Panc1 (cell line): ENCODE data around the gene CDK11B. TPM values are rescaled to one million over a fixed set of nuclear protein-coding genes. Genes with fewer than 3 reads are reported as not detected.

Source experiments
- ATAC-seq: fragments of 200-7000 bp; cut with Tn5 transposase; 2 replicates; pipeline ENCODE4 v1.9.1; 2020; ENCODE audit warnings: mild to moderate bottlenecking, moderate library complexity
- BruUV-seq: library from RNA; stranded (reverse); fragments of 400-500 nt; replicated peaks from 2 replicates; lab custom pipeline; 2021; lab: Mats Ljungman, UMichigan
- CTCF ChIA-PET: fragments of 300-600 bp; sonication (Branson Sonifier 250); formaldehyde crosslinking; loops from one replicate; lab custom pipeline; 2022; ENCODE audit warnings: antibody characterized with exemption; lab: Charles Lee
- POLR2A ChIA-PET: fragments of 300-600 bp; sonication (Branson Sonifier 250); formaldehyde crosslinking; loops from one replicate; lab custom pipeline; 2022; ENCODE audit warnings: antibody characterized with exemption; lab: Charles Lee
- DNase-seq: peaks from one replicate; pipeline ENCODE4 v3.0.0-alpha.2; 2010; ENCODE audit warnings: low read depth, low spot score
- H3K27ac ChIP-seq: 2 replicates; pipeline ENCODE4 v1.5.1; 2011; ENCODE audit warnings: mild to moderate bottlenecking, low read length, inconsistent platforms
- H3K27me3 ChIP-seq: fragments of 200-500 bp; sonication (Bioruptor generic); 2 replicates; pipeline ENCODE4 v1.6.0; 2014; ENCODE audit warnings: low read length, inconsistent platforms; ENCODE audit not compliant: control insufficient read depth, insufficient read depth
- H3K36me3 ChIP-seq: fragments of 200-500 bp; sonication (Bioruptor generic); 2 replicates; pipeline ENCODE4 v1.5.1; 2014; ENCODE audit warnings: inconsistent platforms, mild to moderate bottlenecking, low read length, moderate library complexity; ENCODE audit not compliant: control insufficient read depth, insufficient read depth
- H3K4me1 ChIP-seq: 2 replicates; pipeline ENCODE4 v1.5.1; 2011; ENCODE audit warnings: inconsistent platforms, mild to moderate bottlenecking, low read length, moderate library complexity; ENCODE audit not compliant: control insufficient read depth, insufficient read depth
- H3K4me3 ChIP-seq, 2 experiments: 2 replicates each; pipeline ENCODE4 v1.5.1; 2011 to 2012; ENCODE audit warnings: low read depth in 2 of 2, low read length in 2 of 2, mild to moderate bottlenecking in 2 of 2, inconsistent platforms in 1 of 2, moderate library complexity in 1 of 2
- H3K9me3 ChIP-seq: fragments of 200-500 bp; sonication (Bioruptor generic); 2 replicates; pipeline ENCODE4 v1.5.1; 2014; ENCODE audit warnings: low read depth, mild to moderate bottlenecking, inconsistent platforms, low read length, moderate library complexity; ENCODE audit not compliant: control insufficient read depth, insufficient read depth
- POLR2AphosphoS5 ChIP-seq: IDR thresholded peaks from 2 replicates; pipeline ENCODE4 v1.6.1; 2012; ENCODE audit warnings: mild to moderate bottlenecking, low read depth, low read length, moderate library complexity
- SIN3A ChIP-seq: IDR thresholded peaks from 2 replicates; pipeline ENCODE4 v1.6.1; 2012; ENCODE audit warnings: low read depth, mild to moderate bottlenecking, low read length, moderate library complexity, borderline replicate concordance; ENCODE audit not compliant: insufficient read depth
- TCF7L2 ChIP-seq: IDR thresholded peaks from 2 replicates; pipeline ENCODE4 v1.6.1; 2011; ENCODE audit warnings: mild to moderate bottlenecking, low read depth, low read length, inconsistent platforms
- in situ Hi-C: cut with HindIII; loops from 2 replicates; pipeline ENCODE4 v1.10.0; 2016; ENCODE audit warnings: low sequenced_read_pairs, low pct_unique_long_range_greater_than_20kb
- intact Hi-C: fragments of 100-400 bp; cut with micrococcal nuclease; formaldehyde crosslinking; loops from one replicate; pipeline ENCODE4 v1.10.0; 2022; ENCODE audit not compliant: unreplicated experiment
- total RNA-seq: library from RNA; stranded (reverse); gene quantifications from one replicate; pipeline ENCODE4 v1.2.1, GENCODE V29; 2021; ENCODE audit not compliant: unreplicated experiment
- TF ChIP-seq, protein P1 (sequence below): fragments of 450-650 bp; IDR thresholded peaks from 2 replicates; pipeline ENCODE4 v1.5.1; 2017; ENCODE audit warnings: mild to moderate bottlenecking
- TF ChIP-seq, protein P2 (sequence below), 2 experiments: IDR thresholded peaks; 2 replicates each; pipeline ENCODE4 v1.6.1; 2011 to 2012; ENCODE audit warnings: low read depth in 2 of 2, control low read depth in 1 of 2, low read length in 1 of 2, mild to moderate bottlenecking in 1 of 2, moderate library complexity in 1 of 2; ENCODE audit not compliant: insufficient read depth in 1 of 2

Gene CDK11B
- total RNA-seq, 1 experiment from 2014 or later, result 36.5 TPM

DNA sequence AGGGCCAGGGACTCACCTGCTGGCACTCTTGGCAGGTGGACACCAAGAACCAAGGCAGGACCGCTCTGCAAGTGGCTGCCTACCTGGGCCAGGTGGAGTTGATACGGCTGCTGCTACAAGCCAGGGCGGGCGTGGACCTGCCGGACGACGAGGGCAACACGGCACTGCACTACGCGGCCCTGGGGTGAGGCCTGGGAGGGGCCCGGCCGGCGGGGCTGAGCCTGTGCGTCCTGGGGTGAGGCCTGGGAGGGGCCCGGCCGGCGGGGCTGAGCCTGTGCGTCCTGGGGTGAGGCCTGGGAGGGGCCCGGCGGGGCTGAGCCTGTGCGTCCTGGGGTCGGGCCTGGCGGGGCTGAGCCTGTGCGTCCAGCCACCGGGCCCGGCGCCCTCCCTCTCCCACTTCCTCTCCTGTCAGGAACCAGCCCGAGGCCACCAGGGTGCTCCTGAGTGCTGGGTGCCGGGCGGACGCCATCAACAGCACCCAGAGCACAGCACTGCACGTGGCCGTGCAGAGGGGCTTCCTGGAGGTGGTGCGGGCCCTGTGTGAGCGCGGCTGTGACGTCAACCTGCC lies 31.5 kb downstream of the CDK11B start:
- Histone ChIP-seq H3K4me1 (no peaks in the 10 kb centered on the region), H3K4me3 (no peak overlapping the region), H3K9me3 (no peaks in the 10 kb centered on the region), H3K27ac (no peak overlapping the region), H3K27me3 (no peaks in the 10 kb centered on the region), H3K36me3 (no peaks in the 10 kb centered on the region)
- POLR2A ChIA-PET, result no interaction called here
- DNase-seq (no peak), ATAC-seq (0 out of 2 replicates have a peak, but pooled peaks have one; percentile 15)
- TF ChIP-seq SIN3A (no peak), TCF7L2 (no peak), POLR2AphosphoS5 (no peak)
- TF ChIP-seq, protein P1, sequence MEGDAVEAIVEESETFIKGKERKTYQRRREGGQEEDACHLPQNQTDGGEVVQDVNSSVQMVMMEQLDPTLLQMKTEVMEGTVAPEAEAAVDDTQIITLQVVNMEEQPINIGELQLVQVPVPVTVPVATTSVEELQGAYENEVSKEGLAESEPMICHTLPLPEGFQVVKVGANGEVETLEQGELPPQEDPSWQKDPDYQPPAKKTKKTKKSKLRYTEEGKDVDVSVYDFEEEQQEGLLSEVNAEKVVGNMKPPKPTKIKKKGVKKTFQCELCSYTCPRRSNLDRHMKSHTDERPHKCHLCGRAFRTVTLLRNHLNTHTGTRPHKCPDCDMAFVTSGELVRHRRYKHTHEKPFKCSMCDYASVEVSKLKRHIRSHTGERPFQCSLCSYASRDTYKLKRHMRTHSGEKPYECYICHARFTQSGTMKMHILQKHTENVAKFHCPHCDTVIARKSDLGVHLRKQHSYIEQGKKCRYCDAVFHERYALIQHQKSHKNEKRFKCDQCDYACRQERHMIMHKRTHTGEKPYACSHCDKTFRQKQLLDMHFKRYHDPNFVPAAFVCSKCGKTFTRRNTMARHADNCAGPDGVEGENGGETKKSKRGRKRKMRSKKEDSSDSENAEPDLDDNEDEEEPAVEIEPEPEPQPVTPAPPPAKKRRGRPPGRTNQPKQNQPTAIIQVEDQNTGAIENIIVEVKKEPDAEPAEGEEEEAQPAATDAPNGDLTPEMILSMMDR, result no peak
- TF ChIP-seq, protein P2, sequence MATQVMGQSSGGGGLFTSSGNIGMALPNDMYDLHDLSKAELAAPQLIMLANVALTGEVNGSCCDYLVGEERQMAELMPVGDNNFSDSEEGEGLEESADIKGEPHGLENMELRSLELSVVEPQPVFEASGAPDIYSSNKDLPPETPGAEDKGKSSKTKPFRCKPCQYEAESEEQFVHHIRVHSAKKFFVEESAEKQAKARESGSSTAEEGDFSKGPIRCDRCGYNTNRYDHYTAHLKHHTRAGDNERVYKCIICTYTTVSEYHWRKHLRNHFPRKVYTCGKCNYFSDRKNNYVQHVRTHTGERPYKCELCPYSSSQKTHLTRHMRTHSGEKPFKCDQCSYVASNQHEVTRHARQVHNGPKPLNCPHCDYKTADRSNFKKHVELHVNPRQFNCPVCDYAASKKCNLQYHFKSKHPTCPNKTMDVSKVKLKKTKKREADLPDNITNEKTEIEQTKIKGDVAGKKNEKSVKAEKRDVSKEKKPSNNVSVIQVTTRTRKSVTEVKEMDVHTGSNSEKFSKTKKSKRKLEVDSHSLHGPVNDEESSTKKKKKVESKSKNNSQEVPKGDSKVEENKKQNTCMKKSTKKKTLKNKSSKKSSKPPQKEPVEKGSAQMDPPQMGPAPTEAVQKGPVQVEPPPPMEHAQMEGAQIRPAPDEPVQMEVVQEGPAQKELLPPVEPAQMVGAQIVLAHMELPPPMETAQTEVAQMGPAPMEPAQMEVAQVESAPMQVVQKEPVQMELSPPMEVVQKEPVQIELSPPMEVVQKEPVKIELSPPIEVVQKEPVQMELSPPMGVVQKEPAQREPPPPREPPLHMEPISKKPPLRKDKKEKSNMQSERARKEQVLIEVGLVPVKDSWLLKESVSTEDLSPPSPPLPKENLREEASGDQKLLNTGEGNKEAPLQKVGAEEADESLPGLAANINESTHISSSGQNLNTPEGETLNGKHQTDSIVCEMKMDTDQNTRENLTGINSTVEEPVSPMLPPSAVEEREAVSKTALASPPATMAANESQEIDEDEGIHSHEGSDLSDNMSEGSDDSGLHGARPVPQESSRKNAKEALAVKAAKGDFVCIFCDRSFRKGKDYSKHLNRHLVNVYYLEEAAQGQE (IDR thresholded peaks at IDR 0.05; ENCODE audit: insufficient read depth in 1 of 2, low read depth in 2 of 2, low read length in 1 of 2), result no peak
- no TSS peak for BruUV-seq
- CTCF ChIA-PET, result no interaction called here
- intact Hi-C loops (no loop called here), in situ Hi-C loops (no loop called here)

DNA sequence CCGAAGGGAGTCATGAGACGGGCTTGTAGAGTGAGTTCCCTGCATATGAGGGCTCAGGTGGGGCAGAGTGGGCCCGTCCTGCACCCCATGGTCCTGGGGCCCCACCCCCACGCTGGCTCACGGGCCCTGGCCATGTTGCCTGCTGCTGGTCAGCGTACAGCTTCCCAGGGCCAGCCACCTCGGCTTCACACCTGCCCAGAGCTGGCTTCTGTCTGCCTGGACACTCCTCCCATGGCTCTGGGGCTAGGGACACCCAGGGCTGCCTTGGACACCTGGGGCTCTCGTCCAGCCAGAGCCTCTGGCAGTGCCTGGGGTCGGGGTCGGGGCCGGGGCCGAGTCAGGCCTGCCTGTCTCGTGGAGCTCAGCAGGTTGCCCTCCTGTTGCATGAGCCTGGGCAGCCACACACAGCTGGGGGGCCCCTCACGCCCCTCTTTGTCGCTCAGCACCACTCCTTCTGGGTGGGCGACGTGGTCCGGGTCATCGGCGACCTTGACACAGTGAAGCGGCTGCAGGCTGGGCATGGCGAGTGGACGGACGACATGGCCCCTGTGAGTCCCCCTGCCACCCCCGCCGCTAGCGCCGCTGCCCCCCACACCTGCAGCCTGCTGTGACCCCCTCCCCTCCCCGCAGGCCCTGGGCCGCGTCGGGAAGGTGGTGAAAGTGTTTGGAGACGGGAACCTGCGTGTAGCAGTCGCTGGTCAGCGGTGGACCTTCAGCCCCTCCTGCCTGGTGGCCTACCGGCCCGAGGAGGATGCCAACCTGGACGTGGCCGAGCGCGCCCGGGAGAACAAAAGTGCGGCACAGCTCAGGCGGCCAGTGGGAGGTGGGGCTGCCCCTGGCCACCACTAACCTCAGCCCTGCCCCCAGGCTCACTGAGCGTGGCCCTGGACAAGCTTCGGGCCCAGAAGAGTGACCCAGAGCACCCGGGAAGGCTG lies 32.3 kb downstream of the CDK11B start:
- in situ Hi-C loops, result no loop called here
- Histone ChIP-seq H3K27ac (no peak overlapping the region), H3K4me1 (no peaks in the 10 kb centered on the region), H3K36me3 (no peaks in the 10 kb centered on the region), H3K27me3 (no peaks in the 10 kb centered on the region), H3K9me3 (no peaks in the 10 kb centered on the region), H3K4me3 (no peak overlapping the region)
- ChIA-PET CTCF (interaction anchor here (0.5 kb wide), 1 partner anchor 18 kb away, joined by 6 read pairs; no protein-coding TSS in a partner anchor), POLR2A (no interaction called here)
- no peak for TF ChIP-seq POLR2AphosphoS5
- TF ChIP-seq SIN3A, result no peak
- TF ChIP-seq TCF7L2, result no peak
- TF ChIP-seq, protein P1, result no peak
- TF ChIP-seq, protein P2 (IDR thresholded peaks at IDR 0.05; ENCODE audit: insufficient read depth in 1 of 2, low read depth in 2 of 2, low read length in 1 of 2), result no peak
- no TSS peak for BruUV-seq
- intact Hi-C loops, result no loop called here
- DNase-seq (no peak), ATAC-seq (no peak)
